Stimulated activated CD4-positive, alpha-beta T cell treated with anti-CD3 and anti-CD28 coated beads, Interleukin-4, amount 100 ng/mL, for 48 hours (primary cell): Measurements from ENCODE around the gene XPA.
A peak's percentile ranks its signal among the peaks of the same experiment; 100 is the strongest.
"Not testable (repeated sequence)": the region's sequence is repeated elsewhere in the genome, so short reads cannot be mapped to it uniquely, and the experiment has no call there.

Source experiments
- DNase-seq, 2 donors: peaks; one replicate each; pipeline ENCODE4 v3.0.0-alpha.2; 2020; ENCODE audit warnings: low read depth in 2 of 2

The XPA gene

GRCh38 chr9:97696803-97697601 lies at the start of gene XPA:
XPA (minus strand) TSS chr9:97697340; CDS start chr9:97697292, 48 bp downstream.
- peak; percentile 94 to 98 for DNase-seq

GRCh38 chr9:97744710-97745708 lies 47.9 kb upstream of the XPA start:
- no peak for DNase-seq

GRCh38 chr9:97744025-97744424 lies 46.9 kb upstream of the XPA start:
- not testable (repeated sequence) for DNase-seq

GRCh38 chr9:97742545-97742944 lies 45.4 kb upstream of the XPA start:
- no peak for DNase-seq

- no peak for DNase-seq
Measured at GRCh38 chr9:97741947-97742346, 44.8 kb upstream of the XPA start.

- peak; percentile 13 to 32 for DNase-seq
Measured at GRCh38 chr9:97740848-97741821, 44.0 kb upstream of the XPA start.

- no peak for DNase-seq
Measured at GRCh38 chr9:97737429-97737828, 40.3 kb upstream of the XPA start.

- DNase-seq = no peak
Measured at GRCh38 chr9:97735070-97735600, 38.0 kb upstream of the XPA start.

- no peak for DNase-seq
Measured at GRCh38 chr9:97726716-97727115, 29.6 kb upstream of the XPA start.

GRCh38 chr9:97723819-97724218 lies 26.7 kb upstream of the XPA start:
- DNase-seq = no peak

- no peak for DNase-seq
Measured at GRCh38 chr9:97722331-97722730, 25.2 kb upstream of the XPA start.

GRCh38 chr9:97721396-97721795 lies 24.3 kb upstream of the XPA start:
- no peak for DNase-seq

- DNase-seq = no peak
Measured at GRCh38 chr9:97717866-97718265, 20.7 kb upstream of the XPA start.

- DNase-seq = no peak
Measured at GRCh38 chr9:97714435-97714834, 17.3 kb upstream of the XPA start.

- DNase-seq = no peak
Measured at GRCh38 chr9:97711223-97711626, 14.1 kb upstream of the XPA start.

- DNase-seq = no peak
Measured at GRCh38 chr9:97710356-97711222, 13.4 kb upstream of the XPA start.

GRCh38 chr9:97706246-97706645 lies 9.1 kb upstream of the XPA start:
- DNase-seq = no peak

- no peak for DNase-seq
Measured at GRCh38 chr9:97705354-97705950, 8.3 kb upstream of the XPA start.

GRCh38 chr9:97704851-97705250 lies 7.7 kb upstream of the XPA start:
- no peak for DNase-seq

GRCh38 chr9:97704345-97704677 lies 7.2 kb upstream of the XPA start:
- DNase-seq = no peak
